ENCODE data around the gene TNIK. TPM values are rescaled to one million over a fixed set of nuclear protein-coding genes. Genes with fewer than 3 reads are reported as not detected.

Gene TNIK
- total and polyA plus RNA-seq, 2 experiments from 2014 or later: 14.6 to 34.3 TPM

DNA sequence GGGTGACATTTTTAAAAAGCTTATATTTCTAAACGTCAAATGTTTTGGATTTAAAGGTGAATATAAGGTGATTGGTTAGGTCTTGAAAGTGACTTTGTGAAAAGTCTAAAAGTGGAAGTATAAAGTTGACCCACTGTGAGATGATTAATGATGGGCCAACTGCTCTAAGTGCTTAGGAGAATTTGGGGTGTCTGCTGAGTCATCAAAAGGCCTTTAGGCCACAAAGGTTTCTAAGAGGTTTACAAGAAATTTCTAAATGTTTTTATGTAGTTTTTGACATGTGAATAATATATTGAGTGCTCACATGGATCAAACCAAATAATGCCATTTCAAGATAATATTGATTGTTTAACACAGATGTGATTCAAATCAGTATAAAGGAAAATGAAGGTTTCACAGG, 394.5 kb downstream of the TNIK start (continued):
- TF ChIP-seq, protein P1, sequence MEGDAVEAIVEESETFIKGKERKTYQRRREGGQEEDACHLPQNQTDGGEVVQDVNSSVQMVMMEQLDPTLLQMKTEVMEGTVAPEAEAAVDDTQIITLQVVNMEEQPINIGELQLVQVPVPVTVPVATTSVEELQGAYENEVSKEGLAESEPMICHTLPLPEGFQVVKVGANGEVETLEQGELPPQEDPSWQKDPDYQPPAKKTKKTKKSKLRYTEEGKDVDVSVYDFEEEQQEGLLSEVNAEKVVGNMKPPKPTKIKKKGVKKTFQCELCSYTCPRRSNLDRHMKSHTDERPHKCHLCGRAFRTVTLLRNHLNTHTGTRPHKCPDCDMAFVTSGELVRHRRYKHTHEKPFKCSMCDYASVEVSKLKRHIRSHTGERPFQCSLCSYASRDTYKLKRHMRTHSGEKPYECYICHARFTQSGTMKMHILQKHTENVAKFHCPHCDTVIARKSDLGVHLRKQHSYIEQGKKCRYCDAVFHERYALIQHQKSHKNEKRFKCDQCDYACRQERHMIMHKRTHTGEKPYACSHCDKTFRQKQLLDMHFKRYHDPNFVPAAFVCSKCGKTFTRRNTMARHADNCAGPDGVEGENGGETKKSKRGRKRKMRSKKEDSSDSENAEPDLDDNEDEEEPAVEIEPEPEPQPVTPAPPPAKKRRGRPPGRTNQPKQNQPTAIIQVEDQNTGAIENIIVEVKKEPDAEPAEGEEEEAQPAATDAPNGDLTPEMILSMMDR (conservative IDR thresholded peaks at IDR 0.05; ENCODE audit: low read depth in 2 of 2): no peak
- TF ChIP-seq, protein P2, sequence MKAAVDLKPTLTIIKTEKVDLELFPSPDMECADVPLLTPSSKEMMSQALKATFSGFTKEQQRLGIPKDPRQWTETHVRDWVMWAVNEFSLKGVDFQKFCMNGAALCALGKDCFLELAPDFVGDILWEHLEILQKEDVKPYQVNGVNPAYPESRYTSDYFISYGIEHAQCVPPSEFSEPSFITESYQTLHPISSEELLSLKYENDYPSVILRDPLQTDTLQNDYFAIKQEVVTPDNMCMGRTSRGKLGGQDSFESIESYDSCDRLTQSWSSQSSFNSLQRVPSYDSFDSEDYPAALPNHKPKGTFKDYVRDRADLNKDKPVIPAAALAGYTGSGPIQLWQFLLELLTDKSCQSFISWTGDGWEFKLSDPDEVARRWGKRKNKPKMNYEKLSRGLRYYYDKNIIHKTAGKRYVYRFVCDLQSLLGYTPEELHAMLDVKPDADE (IDR thresholded peaks at IDR 0.05): no peak

GRCh38 chr3:171064461-171064860, 395.7 kb downstream of the TNIK start:
- Mint-ChIP-seq H3K27me3 (ENCODE audit: insufficient read depth, low read depth, poor library complexity) (peaks cover 8% of the 10 kb centered on the region), H3K4me3 (no peak overlapping the region), H3K9me3 (no peaks in the 10 kb centered on the region; the same call in 2 of the 3 replicates), H3K36me3 (ENCODE audit: low read depth) (peaks cover 21% of the 10 kb centered on the region), H3K4me1 (peaks cover 20% of the 10 kb centered on the region), H3K27ac (no peak overlapping the region)
- Histone ChIP-seq H4K20me1 (replicated peaks; ENCODE audit: insufficient read depth) (no peaks in the 10 kb centered on the region), H3F3A (replicated peaks; ENCODE audit: low read depth) (no peaks in the 10 kb centered on the region), H3K9me2 (ENCODE audit: insufficient read depth) (peaks cover 4% of the 10 kb centered on the region; the same call in 1 of the 2 replicates), H3K27ac (ENCODE audit: low read depth) (no peak overlapping the region), H3K36me3 (ENCODE audit: insufficient read depth) (no peaks in the 10 kb centered on the region), H3K4me1 (ENCODE audit: insufficient read depth) (peaks cover 11% of the 10 kb centered on the region; the same call in 1 of the 2 replicates), H3K4me2 (no peak overlapping the region), H3K4me3 (no peak overlapping the region), H2AFZ (no peak overlapping the region), H3K79me2 (replicated peaks; ENCODE audit: insufficient read depth) (no peaks in the 10 kb centered on the region), H3K27me3 (ENCODE audit: insufficient read depth) (no peaks in the 10 kb centered on the region)
- no peak for DNase-seq (ENCODE audit: low spot score)
- no peak for ATAC-seq
- TF ChIP-seq, protein P1 (conservative IDR thresholded peaks at IDR 0.05; ENCODE audit: low read depth in 2 of 2): no peak
- TF ChIP-seq, protein P3, sequence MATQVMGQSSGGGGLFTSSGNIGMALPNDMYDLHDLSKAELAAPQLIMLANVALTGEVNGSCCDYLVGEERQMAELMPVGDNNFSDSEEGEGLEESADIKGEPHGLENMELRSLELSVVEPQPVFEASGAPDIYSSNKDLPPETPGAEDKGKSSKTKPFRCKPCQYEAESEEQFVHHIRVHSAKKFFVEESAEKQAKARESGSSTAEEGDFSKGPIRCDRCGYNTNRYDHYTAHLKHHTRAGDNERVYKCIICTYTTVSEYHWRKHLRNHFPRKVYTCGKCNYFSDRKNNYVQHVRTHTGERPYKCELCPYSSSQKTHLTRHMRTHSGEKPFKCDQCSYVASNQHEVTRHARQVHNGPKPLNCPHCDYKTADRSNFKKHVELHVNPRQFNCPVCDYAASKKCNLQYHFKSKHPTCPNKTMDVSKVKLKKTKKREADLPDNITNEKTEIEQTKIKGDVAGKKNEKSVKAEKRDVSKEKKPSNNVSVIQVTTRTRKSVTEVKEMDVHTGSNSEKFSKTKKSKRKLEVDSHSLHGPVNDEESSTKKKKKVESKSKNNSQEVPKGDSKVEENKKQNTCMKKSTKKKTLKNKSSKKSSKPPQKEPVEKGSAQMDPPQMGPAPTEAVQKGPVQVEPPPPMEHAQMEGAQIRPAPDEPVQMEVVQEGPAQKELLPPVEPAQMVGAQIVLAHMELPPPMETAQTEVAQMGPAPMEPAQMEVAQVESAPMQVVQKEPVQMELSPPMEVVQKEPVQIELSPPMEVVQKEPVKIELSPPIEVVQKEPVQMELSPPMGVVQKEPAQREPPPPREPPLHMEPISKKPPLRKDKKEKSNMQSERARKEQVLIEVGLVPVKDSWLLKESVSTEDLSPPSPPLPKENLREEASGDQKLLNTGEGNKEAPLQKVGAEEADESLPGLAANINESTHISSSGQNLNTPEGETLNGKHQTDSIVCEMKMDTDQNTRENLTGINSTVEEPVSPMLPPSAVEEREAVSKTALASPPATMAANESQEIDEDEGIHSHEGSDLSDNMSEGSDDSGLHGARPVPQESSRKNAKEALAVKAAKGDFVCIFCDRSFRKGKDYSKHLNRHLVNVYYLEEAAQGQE (IDR thresholded peaks at IDR 0.05; ENCODE audit: unreplicated experiment): no peak
- TF ChIP-seq ZNF114 (CRISPR knock-in tag; IDR thresholded peaks at IDR 0.05): no peak
- no peak for TF ChIP-seq EZH2 (IDR thresholded peaks at IDR 0.05; ENCODE audit: low read depth, unreplicated experiment)
- no peak for TF ChIP-seq ZNF331 (CRISPR knock-in tag; IDR thresholded peaks at IDR 0.05; ENCODE audit: low read depth)
- no peak for TF ChIP-seq CREB1 (CRISPR knock-in tag; IDR thresholded peaks at IDR 0.05; ENCODE audit: low read depth)
- no peak for TF ChIP-seq POLR2AphosphoS5 (IDR thresholded peaks at IDR 0.05; ENCODE audit: low read depth)
